Natural killer cell treated with Interleukin-12 subunit alpha and Interleukin-12 subunit beta and Interleukin-15 and Interleukin-18, amount 100 ng/mL, for 72 hours (primary cell): ENCODE measurements around the gene NAV2. TPM values are rescaled to one million over a fixed set of nuclear protein-coding genes. Genes with fewer than 3 reads are reported as not detected.

ENCODE experiments used
- ATAC-seq, 2 donors: fragments of 150-1000 bp; cut with Tn5 transposase in 1 of 2; sonication (Bioruptor Pico), chemical (Tn5 transposase) in 1 of 2; 2 replicates each; pipeline ENCODE4 v1.10.0; 2021
- DNase-seq: peaks from one replicate; pipeline ENCODE4 v3.0.0; 2022; ENCODE audit warnings: low spot score
- H3K27ac Mint-ChIP-seq, 2 donors: 1 replicate in 1 of 2; 2 replicates in 1 of 2; pipeline ENCODE4 v1.8.0; 2022; ENCODE audit warnings: mixed read lengths in 2 of 2, mild to moderate bottlenecking in 1 of 2, moderate library complexity in 1 of 2
- H3K27me3 Mint-ChIP-seq, 2 donors: 1 replicate in 1 of 2; 2 replicates in 1 of 2; pipeline ENCODE4 v1.8.0; 2022; ENCODE audit warnings: mixed read lengths in 2 of 2
- H3K36me3 Mint-ChIP-seq: one replicate; pipeline ENCODE4 v1.8.0; 2022; ENCODE audit warnings: mixed read lengths
- H3K4me1 Mint-ChIP-seq, 2 donors: 1 replicate in 1 of 2; 2 replicates in 1 of 2; pipeline ENCODE4 v1.8.0; 2022; ENCODE audit warnings: low read depth in 2 of 2, mixed read lengths in 2 of 2, mild to moderate bottlenecking in 1 of 2
- H3K4me3 Mint-ChIP-seq: one replicate; pipeline ENCODE4 v1.8.0; 2022; ENCODE audit warnings: mixed read lengths
- H3K9me3 Mint-ChIP-seq: 2 replicates; pipeline ENCODE4 v1.8.0; 2022; ENCODE audit warnings: mixed read lengths
- total RNA-seq, 2 donors: library from RNA; stranded (reverse); gene quantifications; one replicate each; pipeline ENCODE4 v1.2.3, GENCODE V29; 2022

Gene NAV2
- total RNA-seq, 2 donors from 2014 or later = 0.31 to 0.67 TPM

DNA sequence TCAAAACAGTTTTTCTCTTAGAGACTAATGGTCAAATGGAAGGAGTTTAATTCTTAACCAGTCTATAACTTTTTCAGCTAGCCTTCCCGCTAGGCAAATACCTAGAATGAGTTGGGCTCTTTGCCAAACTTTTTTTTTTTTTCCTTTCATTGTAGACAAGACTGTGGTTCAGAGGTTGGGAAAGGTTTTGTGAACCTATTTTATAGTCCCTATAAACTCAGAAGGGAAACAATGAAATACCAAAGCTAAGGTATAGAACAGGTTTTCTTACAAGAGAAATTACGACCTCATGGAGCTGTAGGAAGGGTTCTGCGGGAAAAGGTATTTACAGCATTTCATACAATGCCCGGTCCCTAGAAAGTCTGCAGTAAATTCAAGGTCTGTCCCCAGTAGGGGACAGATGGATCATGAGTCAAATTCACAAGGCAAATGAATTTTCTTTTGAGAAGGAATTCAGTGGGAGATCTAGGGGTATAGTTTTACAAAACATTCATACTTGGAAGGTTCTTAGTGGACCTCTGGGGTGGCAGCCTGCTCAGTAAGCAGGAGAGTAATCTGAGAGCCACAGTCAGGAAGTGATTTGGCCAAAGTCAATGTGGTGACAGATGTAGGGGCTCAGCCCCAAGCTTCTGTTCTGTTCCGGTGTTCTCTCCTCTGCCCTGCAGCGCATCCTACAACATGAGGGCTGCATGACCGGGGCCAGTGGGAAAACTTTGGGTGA lies 300.9 kb downstream of the NAV2 start:
- DNase-seq (no peak), ATAC-seq (no peak)
- H3K4me1 Mint-ChIP-seq = peaks cover 5 to 6% of the 10 kb centered on the region in 2 donors
- H3K9me3 Mint-ChIP-seq = no peaks in the 10 kb centered on the region
- H3K27me3 Mint-ChIP-seq = peaks cover 22 to 24% of the 10 kb centered on the region in 2 donors
- no peak overlapping the region for H3K27ac Mint-ChIP-seq
- H3K36me3 Mint-ChIP-seq = no peaks in the 10 kb centered on the region
- H3K4me3 Mint-ChIP-seq = no peak overlapping the region

DNA sequence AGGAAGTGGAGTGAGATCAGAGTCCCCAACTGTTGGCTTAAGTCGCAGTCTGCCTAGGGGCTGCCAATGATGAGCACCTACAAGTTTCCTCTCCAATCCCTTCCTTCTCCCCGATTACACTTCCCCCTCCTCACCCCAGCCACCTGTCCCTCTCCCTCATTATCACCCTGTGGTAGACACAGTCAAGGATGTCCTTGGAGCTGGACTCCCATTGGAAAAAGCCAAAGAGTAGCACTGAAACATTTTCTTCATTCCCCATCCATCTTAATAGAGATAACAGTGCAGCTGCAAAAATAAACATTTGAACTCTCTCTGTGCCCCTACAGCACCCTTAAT lies 301.4 kb downstream of the NAV2 start:
- Mint-ChIP-seq H3K27ac (no peak overlapping the region), H3K4me1 (peaks cover 5 to 6% of the 10 kb centered on the region in 2 donors), H3K36me3 (no peaks in the 10 kb centered on the region), H3K27me3 (peaks cover 22 to 24% of the 10 kb centered on the region in 2 donors), H3K9me3 (no peaks in the 10 kb centered on the region), H3K4me3 (no peak overlapping the region)
- ATAC-seq (no peak), DNase-seq (no peak)

DNA sequence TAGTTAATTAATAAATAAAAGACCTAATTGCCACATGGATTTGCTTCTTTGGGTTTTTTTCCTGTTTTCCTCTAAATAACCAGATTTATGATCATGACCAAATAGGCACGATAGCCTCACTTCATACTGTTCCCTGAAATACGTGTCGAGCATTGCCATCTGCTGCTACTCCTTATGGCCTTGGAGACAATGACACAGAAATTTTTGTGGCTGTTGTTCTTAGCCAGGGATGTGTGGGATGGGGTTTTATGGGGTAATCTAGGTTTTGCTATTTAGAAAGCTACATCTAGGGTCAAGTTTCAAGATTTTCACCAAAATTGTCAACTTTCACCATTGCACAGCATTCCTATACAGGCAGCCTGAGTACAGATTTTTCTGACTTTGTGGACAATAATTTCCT lies 302.5 kb downstream of the NAV2 start:
- ATAC-seq (no peak), DNase-seq (no peak)
- Mint-ChIP-seq H3K27ac (no peak overlapping the region), H3K36me3 (no peaks in the 10 kb centered on the region), H3K4me1 (peaks cover 5 to 6% of the 10 kb centered on the region in 2 donors), H3K27me3 (peaks cover 22 to 24% of the 10 kb centered on the region in 2 donors), H3K4me3 (no peak overlapping the region), H3K9me3 (no peaks in the 10 kb centered on the region)

DNA sequence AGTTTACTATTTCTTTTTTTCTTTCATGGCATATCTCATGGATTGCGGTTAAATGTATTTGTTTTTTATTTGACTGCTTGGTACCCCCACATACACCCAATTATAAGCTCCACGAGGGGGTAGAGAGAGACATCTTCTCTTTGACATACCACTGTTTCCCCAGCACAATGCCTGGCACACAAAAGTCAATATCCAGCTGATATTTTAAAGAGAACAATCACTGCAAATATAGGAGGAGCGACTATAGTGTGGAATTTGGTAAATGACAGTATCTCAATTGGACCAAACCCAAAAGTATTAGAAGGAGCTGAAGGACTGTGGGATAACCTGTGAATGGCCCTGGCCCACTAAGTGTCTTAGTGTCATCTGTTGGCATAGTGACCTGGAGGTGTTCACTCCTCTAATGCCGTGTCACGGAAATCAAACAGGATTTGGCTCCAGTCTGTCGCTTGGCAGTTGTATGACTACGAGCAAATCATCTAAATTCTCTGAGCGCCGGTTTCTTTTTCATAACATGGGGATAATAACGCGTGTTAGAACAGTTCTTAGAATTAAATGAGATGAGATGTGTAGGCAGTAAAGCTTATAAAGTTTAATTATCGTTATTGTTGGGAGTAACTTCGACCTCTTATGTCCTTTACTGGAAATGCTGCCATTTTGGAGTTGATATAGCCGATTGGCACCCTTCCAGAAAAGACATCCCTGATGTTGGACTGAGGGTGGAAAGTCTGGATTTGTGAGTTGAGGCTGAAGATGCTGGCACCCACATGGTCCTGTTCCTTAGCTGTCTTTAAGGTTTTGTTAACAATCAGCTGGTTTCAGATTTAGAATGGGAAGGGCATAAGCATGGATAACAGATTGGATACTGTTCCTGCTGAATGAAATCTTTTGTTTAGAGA lies 303.1 kb downstream of the NAV2 start:
- no peak overlapping the region for H3K4me3 Mint-ChIP-seq
- H3K4me1 Mint-ChIP-seq = peaks cover 5 to 6% of the 10 kb centered on the region in 2 donors
- peaks cover 22 to 24% of the 10 kb centered on the region in 2 donors for H3K27me3 Mint-ChIP-seq
- DNase-seq = no peak
- no peak overlapping the region for H3K27ac Mint-ChIP-seq
- H3K36me3 Mint-ChIP-seq = no peaks in the 10 kb centered on the region
- no peaks in the 10 kb centered on the region for H3K9me3 Mint-ChIP-seq
- no peak for ATAC-seq

DNA sequence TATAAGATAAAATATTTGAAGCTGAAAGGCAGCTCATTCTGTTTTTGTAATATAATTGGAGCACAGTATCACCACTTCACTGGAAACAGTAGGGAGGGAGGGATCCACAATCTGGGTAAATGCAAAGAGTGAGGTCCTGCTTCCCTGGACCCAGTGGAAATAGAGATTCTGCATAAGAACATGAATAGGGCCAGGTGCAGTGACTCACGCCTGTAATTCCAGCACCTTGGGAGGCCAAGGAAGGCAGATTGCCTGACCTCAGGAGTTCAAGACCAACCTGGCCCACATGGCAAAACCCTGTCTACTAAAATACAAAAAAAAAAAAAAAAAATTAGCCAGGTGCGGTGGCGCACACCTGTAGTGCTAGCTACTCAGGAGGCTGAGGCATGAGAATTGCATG lies 303.9 kb downstream of the NAV2 start:
- Mint-ChIP-seq H3K4me3 (no peak overlapping the region), H3K27me3 (peaks cover 22 to 24% of the 10 kb centered on the region in 2 donors), H3K36me3 (no peaks in the 10 kb centered on the region), H3K27ac (no peak overlapping the region), H3K9me3 (no peaks in the 10 kb centered on the region), H3K4me1 (peaks cover 5 to 6% of the 10 kb centered on the region in 2 donors)
- no peak for DNase-seq
- ATAC-seq = no peak

DNA sequence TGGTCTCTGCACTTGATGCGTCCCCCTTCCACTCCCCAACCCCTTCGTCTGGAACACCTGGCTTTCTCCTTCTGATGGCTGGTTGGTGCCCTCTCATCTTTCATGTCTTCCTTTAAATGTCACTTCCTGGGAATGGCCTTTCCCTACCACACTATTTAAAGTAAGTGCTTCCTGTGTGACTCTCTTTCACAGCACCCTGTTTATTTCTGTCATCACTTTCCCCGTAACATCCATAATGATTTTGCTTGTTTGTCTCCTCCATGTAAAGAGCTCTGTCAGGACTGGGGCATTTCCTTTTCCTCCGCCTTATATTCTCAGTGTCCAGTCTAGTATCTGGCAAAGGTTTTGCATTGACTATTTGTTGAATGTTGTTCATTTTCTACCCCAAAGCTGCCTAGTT lies 304.7 kb downstream of the NAV2 start:
- no peak overlapping the region for H3K4me3 Mint-ChIP-seq

DNA sequence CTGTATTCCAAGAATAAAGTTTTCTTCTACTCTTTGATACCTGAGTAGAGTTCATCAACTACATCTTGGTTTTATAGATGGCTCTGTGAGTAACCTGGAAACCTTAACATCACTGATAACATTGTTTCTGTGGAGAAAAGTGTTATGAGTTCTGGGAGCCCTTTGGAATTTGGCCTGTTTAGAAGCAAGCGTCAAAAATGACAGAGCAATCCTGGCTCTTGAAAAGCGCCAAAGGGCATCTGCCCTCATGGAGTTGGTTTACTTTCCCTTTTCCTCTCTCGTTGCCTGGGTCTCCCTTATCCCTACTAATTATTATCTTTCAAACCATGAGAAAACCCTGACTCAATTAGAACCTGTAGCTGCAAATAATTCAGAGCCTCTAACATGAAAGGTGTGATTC lies 307.6 kb downstream of the NAV2 start:
- no peak for ATAC-seq
- no peak overlapping the region for H3K27ac Mint-ChIP-seq
- H3K36me3 Mint-ChIP-seq = no peaks in the 10 kb centered on the region
- H3K4me1 Mint-ChIP-seq = no peaks in the 10 kb centered on the region
- H3K4me3 Mint-ChIP-seq = no peak overlapping the region
- no peak for DNase-seq
- H3K27me3 Mint-ChIP-seq = peaks cover 13 to 16% of the 10 kb centered on the region in 2 donors
- H3K9me3 Mint-ChIP-seq = no peaks in the 10 kb centered on the region

More for the DNA sequence above, 304.7 kb downstream of the NAV2 start:
- DNase-seq (no peak), ATAC-seq (no peak)
- Mint-ChIP-seq H3K27ac (no peak overlapping the region), H3K9me3 (no peaks in the 10 kb centered on the region), H3K27me3 (peaks cover 19 to 24% of the 10 kb centered on the region in 2 donors), H3K4me1 (peaks cover 5 to 6% of the 10 kb centered on the region in 2 donors), H3K36me3 (no peaks in the 10 kb centered on the region)

DNA sequence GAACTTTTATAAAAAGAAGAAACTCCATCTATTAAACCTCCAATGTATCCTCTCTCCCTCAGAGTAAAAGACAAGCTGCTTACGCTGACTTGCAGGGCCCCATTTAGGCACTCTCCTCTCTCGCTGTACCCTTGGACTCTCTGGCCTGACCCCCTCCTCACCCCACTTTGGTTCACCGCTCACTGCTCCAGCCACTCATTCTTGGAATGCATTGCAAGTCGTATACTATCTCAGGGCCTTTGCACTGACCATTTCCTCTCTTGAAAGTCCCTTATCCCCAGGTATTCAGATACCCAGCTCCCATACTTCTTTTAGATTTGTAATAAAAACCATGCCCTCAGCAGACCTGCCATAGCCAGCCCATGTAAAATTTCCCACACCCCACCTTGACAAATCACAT lies 308.1 kb downstream of the NAV2 start:
- no peak overlapping the region for H3K4me3 Mint-ChIP-seq
- H3K36me3 Mint-ChIP-seq = no peaks in the 10 kb centered on the region
- H3K27me3 Mint-ChIP-seq = peaks cover 11 to 12% of the 10 kb centered on the region in 2 donors
- ATAC-seq = no peak
- DNase-seq = no peak
- no peaks in the 10 kb centered on the region for H3K9me3 Mint-ChIP-seq
- no peaks in the 10 kb centered on the region for H3K4me1 Mint-ChIP-seq
- H3K27ac Mint-ChIP-seq = no peak overlapping the region

DNA sequence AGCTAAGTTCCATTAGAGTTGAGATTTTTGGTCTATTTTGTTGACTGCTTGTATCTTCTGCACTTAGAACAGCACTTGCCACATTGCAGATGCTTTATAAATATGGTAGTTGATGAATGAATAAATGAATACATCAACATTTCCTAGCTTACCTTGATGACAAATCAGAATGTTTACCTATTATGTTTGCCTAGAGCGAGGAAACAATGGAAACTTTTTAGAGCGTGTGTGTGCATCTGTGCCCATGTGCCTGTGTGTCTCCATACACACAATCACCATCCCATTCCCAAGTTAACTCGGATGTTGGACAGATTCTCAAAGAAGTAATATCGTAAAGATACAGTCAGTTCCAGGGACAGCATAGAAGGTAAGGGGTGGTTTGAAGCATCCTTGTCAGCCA lies 308.6 kb downstream of the NAV2 start:
- DNase-seq = no peak
- H3K27ac Mint-ChIP-seq = no peak overlapping the region
- H3K4me3 Mint-ChIP-seq = no peak overlapping the region
- H3K4me1 Mint-ChIP-seq = no peaks in the 10 kb centered on the region
- no peaks in the 10 kb centered on the region for H3K36me3 Mint-ChIP-seq
- peaks cover 8 to 11% of the 10 kb centered on the region in 2 donors for H3K27me3 Mint-ChIP-seq
- H3K9me3 Mint-ChIP-seq = no peaks in the 10 kb centered on the region
- ATAC-seq = no peak

DNA sequence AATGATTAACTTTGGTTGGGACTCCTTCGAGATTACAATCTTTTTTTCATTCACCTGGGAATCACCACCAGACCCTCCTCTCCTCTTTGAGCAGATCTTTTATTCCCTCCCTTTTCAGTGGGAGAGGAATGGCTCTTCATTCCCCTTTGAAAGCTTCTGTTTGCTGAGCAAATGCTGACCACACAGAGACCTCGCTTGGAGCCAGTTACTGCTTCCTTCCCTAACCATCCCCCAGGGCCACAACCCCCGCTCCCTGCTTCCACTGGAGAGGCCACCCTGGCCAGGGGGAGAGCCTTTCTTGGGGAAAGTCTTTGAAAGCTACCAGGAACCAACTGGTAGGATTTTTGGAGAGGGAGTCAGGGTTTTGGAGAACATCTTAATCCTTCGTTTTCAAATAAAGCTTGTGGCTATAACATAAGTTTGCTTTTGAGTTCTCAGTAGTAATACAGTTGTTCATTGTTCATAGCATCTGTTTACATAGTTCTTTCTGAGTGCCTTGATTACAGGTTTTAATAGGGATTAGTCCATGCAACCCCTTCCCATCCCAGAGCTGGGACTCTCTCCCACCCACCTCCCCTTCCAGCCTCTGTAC lies 309.2 kb downstream of the NAV2 start:
- ATAC-seq = no peak

DNA sequence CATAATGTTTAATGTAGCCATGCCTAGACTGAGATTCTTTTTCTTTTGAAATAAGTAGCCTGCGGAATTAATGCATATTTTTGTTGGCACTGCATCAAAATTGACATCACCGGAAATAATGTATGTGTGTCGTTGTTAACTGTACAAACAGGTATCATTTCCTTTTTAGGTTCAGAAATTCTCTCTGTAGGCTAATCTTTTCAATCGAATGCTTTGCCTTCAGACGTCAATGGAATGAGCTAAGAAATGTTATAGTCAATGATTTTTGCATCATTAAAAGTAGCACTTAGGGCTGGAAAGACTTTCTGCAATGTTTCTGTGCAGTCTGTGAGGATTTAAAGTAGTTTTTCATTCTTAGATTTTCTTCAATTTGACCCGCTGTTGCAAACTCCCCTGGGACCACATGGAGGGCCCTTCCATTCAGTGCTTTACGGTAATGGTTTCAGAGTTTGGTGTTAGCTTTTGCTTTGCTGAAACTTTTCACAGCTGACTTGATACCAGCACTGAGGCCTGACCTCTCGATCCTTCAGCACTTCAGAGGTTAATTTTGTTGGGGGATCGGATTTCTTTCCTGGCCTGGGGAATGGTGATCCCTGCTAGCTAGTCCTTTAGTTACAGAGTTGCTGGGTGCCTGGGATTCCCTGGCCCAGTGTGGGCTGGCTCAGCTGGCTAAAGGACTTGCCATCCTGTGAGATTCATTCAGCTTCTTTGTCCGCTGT lies 309.9 kb downstream of the NAV2 start:
- no peak overlapping the region for H3K4me3 Mint-ChIP-seq
- no peak for ATAC-seq
- H3K27me3 Mint-ChIP-seq = peaks cover 3 to 7% of the 10 kb centered on the region in 2 donors
- no peaks in the 10 kb centered on the region for H3K36me3 Mint-ChIP-seq
- no peak for DNase-seq
- no peak overlapping the region for H3K27ac Mint-ChIP-seq
- no peaks in the 10 kb centered on the region for H3K9me3 Mint-ChIP-seq
- no peaks in the 10 kb centered on the region for H3K4me1 Mint-ChIP-seq

More for the DNA sequence above, 309.2 kb downstream of the NAV2 start:
- H3K9me3 Mint-ChIP-seq = no peaks in the 10 kb centered on the region
- peaks cover 8 to 11% of the 10 kb centered on the region in 2 donors for H3K27me3 Mint-ChIP-seq
- DNase-seq = no peak
- H3K27ac Mint-ChIP-seq = no peak overlapping the region
- H3K4me1 Mint-ChIP-seq = no peaks in the 10 kb centered on the region
- H3K4me3 Mint-ChIP-seq = no peak overlapping the region
- H3K36me3 Mint-ChIP-seq = no peaks in the 10 kb centered on the region

DNA sequence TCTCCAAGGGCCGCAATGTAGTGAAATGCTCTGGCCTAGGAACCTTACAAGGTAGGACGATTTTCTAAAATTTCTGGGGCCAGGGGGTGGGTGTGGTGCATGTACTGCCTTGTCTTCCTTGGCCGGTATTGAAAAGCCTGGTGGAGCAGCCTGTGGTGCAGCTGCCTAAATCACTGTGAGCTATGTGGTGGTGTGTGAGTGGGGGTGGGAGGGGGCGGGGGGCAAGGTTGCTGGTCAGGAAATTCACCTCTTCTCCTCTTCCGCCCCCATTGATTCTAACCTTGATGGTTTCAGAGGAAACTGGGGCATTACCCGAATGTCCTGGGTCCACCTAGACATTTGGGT lies 310.4 kb downstream of the NAV2 start:
- no peaks in the 10 kb centered on the region for H3K36me3 Mint-ChIP-seq
- DNase-seq = no peak
- peaks cover 0 to 6% of the 10 kb centered on the region in 2 donors for H3K27me3 Mint-ChIP-seq
- no peak for ATAC-seq
- no peaks in the 10 kb centered on the region for H3K9me3 Mint-ChIP-seq
- H3K4me3 Mint-ChIP-seq = no peak overlapping the region
- H3K4me1 Mint-ChIP-seq = no peaks in the 10 kb centered on the region
- H3K27ac Mint-ChIP-seq = no peak overlapping the region

DNA sequence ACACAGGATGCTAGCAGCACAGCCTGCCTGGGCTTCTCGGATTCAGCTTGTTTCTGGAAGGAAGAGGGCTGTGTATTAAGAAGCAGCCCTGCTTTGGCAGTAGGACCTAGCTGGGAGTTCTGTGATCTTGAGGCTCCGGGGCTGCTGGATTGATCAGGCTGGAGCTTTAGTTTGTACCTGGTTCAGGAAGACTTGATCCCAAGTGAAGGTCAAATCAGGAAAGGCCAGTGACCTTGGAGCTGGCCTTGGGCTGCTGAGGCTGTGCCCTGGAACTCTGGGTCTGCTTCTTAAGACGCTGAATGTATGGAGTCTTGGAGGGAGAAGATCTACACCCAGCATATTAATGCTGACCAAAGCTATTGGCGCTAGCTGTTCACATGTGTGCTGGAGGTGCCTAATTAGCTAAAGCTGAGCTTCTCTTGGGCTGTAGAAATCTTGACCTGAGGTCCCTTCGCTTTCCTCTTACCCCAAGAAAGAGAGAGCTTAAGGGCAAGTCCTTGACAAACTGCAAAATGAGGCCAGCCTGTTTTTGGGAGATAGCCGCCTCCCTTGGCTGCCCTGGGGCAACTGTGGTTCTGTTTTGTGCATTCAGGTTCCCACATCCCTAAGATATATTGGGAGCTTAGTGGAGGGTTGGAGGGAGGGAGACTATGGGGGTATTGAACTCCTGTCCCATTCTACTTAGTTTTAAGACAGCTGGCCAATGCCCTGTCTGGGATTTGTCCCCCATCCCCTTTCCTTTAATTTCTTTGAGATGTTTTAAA lies 311.7 kb downstream of the NAV2 start:
- H3K4me1 Mint-ChIP-seq = no peaks in the 10 kb centered on the region
- no peak for ATAC-seq
- no peak overlapping the region for H3K27ac Mint-ChIP-seq
- H3K4me3 Mint-ChIP-seq = no peak overlapping the region
- H3K27me3 Mint-ChIP-seq = peaks cover 4 to 6% of the 10 kb centered on the region in 2 donors
- no peak for DNase-seq
- no peaks in the 10 kb centered on the region for H3K36me3 Mint-ChIP-seq
- H3K9me3 Mint-ChIP-seq = no peaks in the 10 kb centered on the region
